GM18907 (cell line): ENCODE data around the gene DLL3.

Experiments used
- ATAC-seq: cut with Tn5 transposase; IDR thresholded peaks from one replicate; pipeline ENCODE4 v1.9.1; 2021; ENCODE audit warnings: mild to moderate bottlenecking, moderate library complexity; ENCODE audit not compliant: unreplicated experiment

The DLL3 gene

DNA sequence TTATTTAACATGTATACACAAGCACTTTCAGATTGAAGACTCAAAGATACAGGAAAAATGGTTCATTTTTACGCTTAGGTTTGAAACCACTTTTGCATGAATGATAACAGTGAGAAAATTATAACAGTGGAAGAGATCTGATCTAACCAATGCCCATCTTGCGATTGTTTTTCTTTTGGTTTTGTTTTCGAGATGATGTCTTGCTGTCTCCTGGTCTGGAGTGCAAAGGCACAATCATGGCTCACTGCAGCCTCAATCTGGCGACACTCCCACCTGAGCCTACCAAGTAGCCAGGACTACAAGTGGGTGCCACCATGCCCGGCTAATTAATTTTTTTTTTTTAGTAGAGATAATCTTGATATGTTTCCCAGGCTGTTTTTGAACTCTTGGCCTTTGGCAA, 51.5 kb downstream of the DLL3 start:
- ATAC-seq = no peak

DNA sequence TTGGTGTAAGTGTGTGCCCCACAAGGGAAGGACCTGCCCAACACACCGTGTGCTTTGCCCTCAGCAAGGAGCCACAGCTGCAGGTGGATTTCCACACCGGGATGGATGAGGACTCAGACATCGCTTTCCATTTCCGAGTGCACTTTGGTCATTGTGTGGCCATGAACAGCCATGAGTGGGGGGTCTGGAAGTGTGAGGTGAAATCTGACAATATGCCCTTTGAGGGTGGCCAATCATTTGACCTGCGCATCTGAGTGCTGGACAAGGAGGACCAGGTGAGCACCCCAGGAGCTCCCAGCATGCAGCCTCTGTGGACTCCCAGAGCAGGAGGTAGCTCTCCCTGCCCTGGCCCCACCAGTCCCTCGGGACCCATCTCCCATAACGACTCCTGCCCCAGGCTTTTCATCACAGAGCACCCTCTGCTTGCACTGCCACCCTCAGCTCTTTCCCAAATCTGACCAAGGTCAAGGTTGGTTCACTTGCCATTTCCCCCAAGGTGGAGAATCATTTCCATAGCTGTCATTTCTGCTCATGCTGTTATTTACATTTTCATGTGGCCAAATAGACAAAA, 54.4 kb downstream of the DLL3 start:
- no peak for ATAC-seq

DNA sequence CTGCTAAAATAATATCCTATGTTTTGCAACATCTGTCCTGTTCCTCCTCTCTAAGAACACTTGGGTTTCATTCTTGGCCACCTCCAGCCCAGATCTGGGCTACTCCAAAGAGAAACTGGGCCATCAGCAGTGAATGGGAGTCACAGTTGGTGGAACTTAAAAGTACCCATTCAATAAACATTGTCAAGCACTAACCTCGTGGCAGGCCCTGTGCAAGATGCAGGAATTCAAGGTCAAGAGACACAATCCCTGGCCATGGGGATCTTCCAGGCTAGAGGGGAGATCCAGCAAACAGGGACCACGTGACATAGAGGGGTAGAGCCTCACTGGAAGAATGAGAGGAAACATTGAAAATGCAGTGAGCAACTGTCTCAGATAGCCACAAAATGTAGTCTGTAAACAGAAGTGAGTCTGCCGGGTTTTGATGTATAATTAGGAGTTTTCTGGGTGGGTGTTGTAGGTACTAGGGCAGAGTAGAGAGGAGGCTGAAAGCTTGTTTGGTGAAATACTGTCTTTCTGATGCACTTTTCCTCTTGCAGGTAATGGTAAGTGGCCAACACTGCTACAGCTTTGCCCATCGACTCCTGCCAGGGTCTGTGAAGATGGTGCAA, 56.1 kb downstream of the DLL3 start:
- no peak for ATAC-seq

DNA sequence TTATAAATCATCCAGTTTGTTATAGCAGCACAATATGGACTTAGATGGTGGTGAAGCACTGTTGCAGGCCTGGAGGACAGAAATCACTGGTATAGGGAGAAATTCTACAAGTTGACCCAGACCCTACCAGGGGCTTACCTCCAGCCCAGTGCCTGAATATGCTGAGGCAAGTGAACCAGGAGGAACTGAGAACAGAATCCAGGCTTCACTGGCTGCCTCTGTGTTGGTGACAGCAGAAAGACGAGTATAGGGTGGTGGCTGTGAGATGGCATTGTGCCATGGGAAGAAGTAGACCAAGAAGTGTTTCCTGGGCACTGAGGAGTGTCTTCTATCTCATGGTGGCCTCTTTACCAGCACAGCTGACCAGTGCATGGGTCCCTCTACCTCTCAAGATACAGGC, 57.1 kb downstream of the DLL3 start:
- no peak for ATAC-seq
